ENCODE data around the gene ZCCHC7. TPM values are rescaled to one million over a fixed set of nuclear protein-coding genes. Genes with fewer than 3 reads are reported as not detected.

Gene ZCCHC7
- total and polyA plus RNA-seq, 2 experiments from 2014 or later = 15.3 to 19.4 TPM

GRCh38 chr9:37338218-37338617, 217.8 kb downstream of the ZCCHC7 start:
- DNase-seq = no peak
- WGBS, 2 experiments (ENCODE audit: low coverage in 1 of 2, low lambda C conversion rate in 2 of 2, missing lambda C conversion rate in 2 of 2) = 63 to 67% methylated on average over 4 of the region's 4 CpGs
- in situ Hi-C loops (cut with MboI) = loop anchor here (10.0 kb wide), 1 partner anchor 463 kb away; no protein-coding TSS in a partner anchor

DNA sequence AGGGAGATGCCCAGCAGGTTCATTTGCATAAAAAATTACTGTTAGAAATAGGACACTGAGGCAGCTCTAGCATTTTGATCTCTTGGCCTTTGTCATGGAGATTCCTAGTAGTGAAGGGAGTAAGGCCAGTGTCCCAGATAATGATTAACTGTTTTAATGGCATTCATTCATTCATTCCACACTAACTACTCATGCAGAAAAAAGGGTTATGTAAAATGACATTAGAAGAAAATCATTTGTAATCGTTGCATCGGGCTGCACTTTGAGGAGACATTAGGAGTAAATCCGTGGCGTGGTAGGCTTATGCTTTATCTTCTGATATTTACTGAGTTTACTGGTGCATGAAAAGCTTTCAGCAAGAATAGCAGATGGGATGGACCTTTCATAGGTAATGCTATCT, 219.5 kb downstream of the ZCCHC7 start:
- Histone ChIP-seq H4K20me1 (ENCODE audit: insufficient read depth) (no peaks in the 10 kb centered on the region; the same call in 1 of the 2 replicates), H3K27ac (no peak overlapping the region), H3K9ac (no peak overlapping the region), H3K9me2 (ENCODE audit: insufficient read depth) (no peaks in the 10 kb centered on the region), H3K79me2 (ENCODE audit: insufficient read depth) (no peaks in the 10 kb centered on the region), H3K9me3 (ENCODE audit: low read depth) (no peaks in the 10 kb centered on the region), H3K4me1 (ENCODE audit: insufficient read depth) (no peaks in the 10 kb centered on the region), H3K4me3 (no peak overlapping the region), H2AFZ (no peak overlapping the region), H3F3A (ENCODE audit: insufficient read depth) (no peaks in the 10 kb centered on the region), H3K27me3 (replicated peaks; ENCODE audit: insufficient read depth) (no peaks in the 10 kb centered on the region), H3K4me2 (ENCODE audit: unreplicated experiment) (no peak overlapping the region), H3K36me3 (ENCODE audit: low read depth) (no peaks in the 10 kb centered on the region)
- WGBS, 2 experiments (ENCODE audit: low coverage in 1 of 2, low lambda C conversion rate in 2 of 2, missing lambda C conversion rate in 2 of 2) = 92 to 95% methylated on average over 4 of the region's 4 CpGs
- in situ Hi-C loops (cut with MboI) = loop anchor here (10.0 kb wide), 1 partner anchor 465 kb away; no protein-coding TSS in a partner anchor
- TF ChIP-seq EZH2 (IDR thresholded peaks at IDR 0.05; ENCODE audit: insufficient read depth, poor library complexity, severe bottlenecking) (no peak), EZH2phosphoT487 (IDR thresholded peaks at IDR 0.05; ENCODE audit: insufficient read depth, low read depth) (no peak)
- no peak for DNase-seq

More at GRCh38 chr9:37338218-37338617, 217.8 kb downstream of the ZCCHC7 start:
- Histone ChIP-seq H3K79me2 (ENCODE audit: insufficient read depth) (no peaks in the 10 kb centered on the region), H3K36me3 (ENCODE audit: low read depth) (no peaks in the 10 kb centered on the region), H4K20me1 (ENCODE audit: insufficient read depth) (no peaks in the 10 kb centered on the region; the same call in 1 of the 2 replicates), H3K9me3 (ENCODE audit: low read depth) (no peaks in the 10 kb centered on the region), H3F3A (ENCODE audit: insufficient read depth) (no peaks in the 10 kb centered on the region), H3K27ac (no peak overlapping the region), H3K9ac (no peak overlapping the region), H3K9me2 (ENCODE audit: insufficient read depth) (no peaks in the 10 kb centered on the region), H3K4me1 (ENCODE audit: insufficient read depth) (no peaks in the 10 kb centered on the region), H3K4me2 (ENCODE audit: unreplicated experiment) (no peak overlapping the region), H2AFZ (no peak overlapping the region), H3K27me3 (replicated peaks; ENCODE audit: insufficient read depth) (no peaks in the 10 kb centered on the region), H3K4me3 (no peak overlapping the region)
- no peak for TF ChIP-seq EZH2phosphoT487 (IDR thresholded peaks at IDR 0.05; ENCODE audit: insufficient read depth, low read depth)

DNA sequence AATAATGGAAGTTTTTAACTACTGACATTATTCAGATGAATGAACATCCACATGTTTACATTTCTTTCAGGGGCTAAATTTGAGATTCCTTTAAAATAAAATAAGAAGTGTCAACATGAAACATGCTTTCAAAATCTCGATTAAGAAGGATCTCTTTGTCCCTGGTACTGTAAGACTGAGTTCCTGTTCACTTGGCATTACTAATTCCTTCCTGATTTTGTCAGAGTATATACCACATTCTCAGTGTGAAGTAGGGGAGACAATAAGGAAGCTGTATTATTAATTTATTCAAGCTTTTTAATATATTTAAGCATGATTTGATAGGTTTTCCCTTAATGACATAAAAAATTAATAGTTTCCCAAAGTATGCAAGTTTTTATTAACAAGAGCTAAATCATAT, 220.6 kb downstream of the ZCCHC7 start:
- H4K20me1 ChIP-seq (ENCODE audit: insufficient read depth) = no peaks in the 10 kb centered on the region; the same call in 1 of the 2 replicates
- TF ChIP-seq EZH2phosphoT487 (IDR thresholded peaks at IDR 0.05; ENCODE audit: insufficient read depth, low read depth) (no peak), EZH2 (IDR thresholded peaks at IDR 0.05; ENCODE audit: insufficient read depth, poor library complexity, severe bottlenecking) (no peak)
- H3K4me3 ChIP-seq = no peak overlapping the region
- no peaks in the 10 kb centered on the region for H3K9me3 ChIP-seq (ENCODE audit: low read depth)
- no peak overlapping the region for H3K4me2 ChIP-seq (ENCODE audit: unreplicated experiment)
- H3K79me2 ChIP-seq (ENCODE audit: insufficient read depth) = no peaks in the 10 kb centered on the region
- H3K36me3 ChIP-seq (ENCODE audit: low read depth) = no peaks in the 10 kb centered on the region
- H3K27ac ChIP-seq = no peak overlapping the region
- DNase-seq = no peak
- no peak overlapping the region for H2AFZ ChIP-seq
- no peaks in the 10 kb centered on the region for H3K4me1 ChIP-seq (ENCODE audit: insufficient read depth)
- 91 to 100% methylated on average over 1 of the region's 1 CpG for WGBS, 2 experiments (ENCODE audit: low coverage in 1 of 2, low lambda C conversion rate in 2 of 2, missing lambda C conversion rate in 2 of 2)
- H3K27me3 ChIP-seq (replicated peaks; ENCODE audit: insufficient read depth) = no peaks in the 10 kb centered on the region
- in situ Hi-C loops (cut with MboI) = no loop called here
- H3K9ac ChIP-seq = no peak overlapping the region
- H3K9me2 ChIP-seq (ENCODE audit: insufficient read depth) = no peaks in the 10 kb centered on the region
- H3F3A ChIP-seq (ENCODE audit: insufficient read depth) = no peaks in the 10 kb centered on the region

- Histone ChIP-seq H3K9me3 (ENCODE audit: low read depth) (no peaks in the 10 kb centered on the region), H3K9ac (no peak overlapping the region), H3K4me2 (ENCODE audit: unreplicated experiment) (no peak overlapping the region), H3K79me2 (ENCODE audit: insufficient read depth) (no peaks in the 10 kb centered on the region), H4K20me1 (ENCODE audit: insufficient read depth) (no peaks in the 10 kb centered on the region; the same call in 1 of the 2 replicates), H3K27me3 (replicated peaks; ENCODE audit: insufficient read depth) (no peaks in the 10 kb centered on the region), H3F3A (ENCODE audit: insufficient read depth) (no peaks in the 10 kb centered on the region), H3K4me1 (ENCODE audit: insufficient read depth) (no peaks in the 10 kb centered on the region), H2AFZ (no peak overlapping the region), H3K27ac (no peak overlapping the region), H3K9me2 (ENCODE audit: insufficient read depth) (no peaks in the 10 kb centered on the region), H3K4me3 (no peak overlapping the region), H3K36me3 (ENCODE audit: low read depth) (no peaks in the 10 kb centered on the region)
- in situ Hi-C loops (cut with MboI) = no loop called here
- WGBS, 2 experiments (ENCODE audit: low coverage in 1 of 2, low lambda C conversion rate in 2 of 2, missing lambda C conversion rate in 2 of 2) = 98% methylated on average over 2 of the region's 2 CpGs
- TF ChIP-seq EZH2 (IDR thresholded peaks at IDR 0.05; ENCODE audit: insufficient read depth, poor library complexity, severe bottlenecking) = no peak
- TF ChIP-seq EZH2phosphoT487 (IDR thresholded peaks at IDR 0.05; ENCODE audit: insufficient read depth, low read depth) = no peak
- no peak for DNase-seq
Measured at GRCh38 chr9:37341704-37342103, 221.3 kb downstream of the ZCCHC7 start.

DNA sequence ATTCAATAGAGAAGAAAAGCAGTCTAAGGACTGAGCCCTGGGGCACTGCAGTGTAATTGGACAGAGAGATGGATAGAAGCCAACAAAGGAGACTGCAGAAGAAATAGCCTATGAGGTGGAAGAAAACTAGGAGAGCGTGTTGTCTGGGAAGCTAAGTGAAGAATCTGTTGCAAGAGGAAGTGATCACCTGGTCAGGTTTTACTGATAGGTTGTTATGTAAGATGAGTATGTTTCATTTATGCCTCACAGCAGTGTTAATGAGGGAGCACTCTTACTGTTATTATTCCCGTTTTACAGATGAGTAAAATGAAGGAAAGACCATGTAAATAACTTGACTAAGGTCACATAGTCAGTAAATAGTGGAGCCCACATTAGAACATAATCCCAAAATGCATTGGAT, 222.1 kb downstream of the ZCCHC7 start:
- no peaks in the 10 kb centered on the region for H3K4me1 ChIP-seq (ENCODE audit: insufficient read depth)
- no peaks in the 10 kb centered on the region for H3K9me3 ChIP-seq (ENCODE audit: low read depth)
- H3F3A ChIP-seq (ENCODE audit: insufficient read depth) = no peaks in the 10 kb centered on the region
- in situ Hi-C loops (cut with MboI) = no loop called here
- DNase-seq = no peak
- TF ChIP-seq EZH2phosphoT487 (IDR thresholded peaks at IDR 0.05; ENCODE audit: insufficient read depth, low read depth) (no peak), EZH2 (IDR thresholded peaks at IDR 0.05; ENCODE audit: insufficient read depth, poor library complexity, severe bottlenecking) (no peak)
- WGBS, 2 experiments (ENCODE audit: low coverage in 1 of 2, low lambda C conversion rate in 2 of 2, missing lambda C conversion rate in 2 of 2) = 100% methylated on average over 2 of the region's 2 CpGs
- no peaks in the 10 kb centered on the region for H3K79me2 ChIP-seq (ENCODE audit: insufficient read depth)
- H3K27ac ChIP-seq = no peak overlapping the region
- H2AFZ ChIP-seq = no peak overlapping the region
- H3K27me3 ChIP-seq (replicated peaks; ENCODE audit: insufficient read depth) = no peaks in the 10 kb centered on the region
- H3K9me2 ChIP-seq (ENCODE audit: insufficient read depth) = no peaks in the 10 kb centered on the region
- no peak overlapping the region for H3K9ac ChIP-seq
- H3K36me3 ChIP-seq (ENCODE audit: low read depth) = no peaks in the 10 kb centered on the region
- H3K4me2 ChIP-seq (ENCODE audit: unreplicated experiment) = no peak overlapping the region
- H3K4me3 ChIP-seq = no peak overlapping the region
- H4K20me1 ChIP-seq (ENCODE audit: insufficient read depth) = no peaks in the 10 kb centered on the region; the same call in 1 of the 2 replicates

Measured in GM23248 (cell line).